ENCODE data around the gene FLVCR2. TPM values are rescaled to one million over a fixed set of nuclear protein-coding genes. Genes with fewer than 3 reads are reported as not detected.

Gene FLVCR2
- total and polyA plus RNA-seq, 2 of the 13 experiments (the other 11 are each of a cell fraction or from before 2014, with no cell fraction given) = 9.9 to 10.5 TPM

DNA sequence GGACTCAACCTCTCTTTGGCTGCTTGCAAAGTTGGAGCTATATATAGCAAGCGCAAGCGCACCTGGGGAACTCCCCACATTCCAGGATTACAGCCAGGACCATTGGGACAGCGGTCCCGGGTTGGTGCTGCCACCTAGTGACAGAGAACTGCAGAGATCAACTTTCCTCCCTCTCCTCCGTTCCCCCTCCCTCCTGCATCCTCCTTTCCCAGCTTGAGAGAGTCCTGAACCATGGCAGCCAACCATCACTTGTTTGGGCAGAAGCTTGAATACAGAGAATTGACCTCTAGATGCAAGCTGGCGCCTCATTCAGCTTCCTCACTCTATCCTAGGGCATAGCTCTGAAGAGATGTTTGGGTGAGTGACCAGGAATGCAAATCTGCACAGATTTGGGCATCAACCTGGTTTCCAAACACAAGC lies 17.4 kb upstream of the FLVCR2 start (continued):
- TF ChIP-seq, protein P1, sequence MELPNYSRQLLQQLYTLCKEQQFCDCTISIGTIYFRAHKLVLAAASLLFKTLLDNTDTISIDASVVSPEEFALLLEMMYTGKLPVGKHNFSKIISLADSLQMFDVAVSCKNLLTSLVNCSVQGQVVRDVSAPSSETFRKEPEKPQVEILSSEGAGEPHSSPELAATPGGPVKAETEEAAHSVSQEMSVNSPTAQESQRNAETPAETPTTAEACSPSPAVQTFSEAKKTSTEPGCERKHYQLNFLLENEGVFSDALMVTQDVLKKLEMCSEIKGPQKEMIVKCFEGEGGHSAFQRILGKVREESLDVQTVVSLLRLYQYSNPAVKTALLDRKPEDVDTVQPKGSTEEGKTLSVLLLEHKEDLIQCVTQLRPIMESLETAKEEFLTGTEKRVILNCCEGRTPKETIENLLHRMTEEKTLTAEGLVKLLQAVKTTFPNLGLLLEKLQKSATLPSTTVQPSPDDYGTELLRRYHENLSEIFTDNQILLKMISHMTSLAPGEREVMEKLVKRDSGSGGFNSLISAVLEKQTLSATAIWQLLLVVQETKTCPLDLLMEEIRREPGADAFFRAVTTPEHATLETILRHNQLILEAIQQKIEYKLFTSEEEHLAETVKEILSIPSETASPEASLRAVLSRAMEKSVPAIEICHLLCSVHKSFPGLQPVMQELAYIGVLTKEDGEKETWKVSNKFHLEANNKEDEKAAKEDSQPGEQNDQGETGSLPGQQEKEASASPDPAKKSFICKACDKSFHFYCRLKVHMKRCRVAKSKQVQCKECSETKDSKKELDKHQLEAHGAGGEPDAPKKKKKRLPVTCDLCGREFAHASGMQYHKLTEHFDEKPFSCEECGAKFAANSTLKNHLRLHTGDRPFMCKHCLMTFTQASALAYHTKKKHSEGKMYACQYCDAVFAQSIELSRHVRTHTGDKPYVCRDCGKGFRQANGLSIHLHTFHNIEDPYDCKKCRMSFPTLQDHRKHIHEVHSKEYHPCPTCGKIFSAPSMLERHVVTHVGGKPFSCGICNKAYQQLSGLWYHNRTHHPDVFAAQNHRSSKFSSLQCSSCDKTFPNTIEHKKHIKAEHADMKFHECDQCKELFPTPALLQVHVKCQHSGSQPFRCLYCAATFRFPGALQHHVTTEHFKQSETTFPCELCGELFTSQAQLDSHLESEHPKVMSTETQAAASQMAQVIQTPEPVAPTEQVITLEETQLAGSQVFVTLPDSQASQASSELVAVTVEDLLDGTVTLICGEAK (IDR thresholded peaks at IDR 0.05) = no peak
- TF ChIP-seq, protein P1 (CRISPR knock-in tag; IDR thresholded peaks at IDR 0.05) = no peak
- TF ChIP-seq ONECUT2 (CRISPR knock-in tag; IDR thresholded peaks at IDR 0.05) (no peak), RBFOX2 (IDR thresholded peaks at IDR 0.05; ENCODE audit: low read depth, low read length) (no peak), MAFK (conservative IDR thresholded peaks at IDR 0.05 in 1 of 2, IDR thresholded peaks at IDR 0.05 in 1 of 2; ENCODE audit: low read length in 2 of 2) (no peak), EHMT2 (IDR thresholded peaks at IDR 0.05; ENCODE audit: borderline replicate concordance, low read depth, low read length) (no peak), ZBTB38 (CRISPR knock-in tag; IDR thresholded peaks at IDR 0.05) (no peak), ARHGAP35 (CRISPR knock-in tag; IDR thresholded peaks at IDR 0.05; ENCODE audit: borderline replicate concordance) (no peak), ZBTB21 (CRISPR knock-in tag; IDR thresholded peaks at IDR 0.05) (no peak), RFXANK (CRISPR knock-in tag; IDR thresholded peaks at IDR 0.05) (no peak), ZNF740 (CRISPR knock-in tag; IDR thresholded peaks at IDR 0.05) (no peak), KDM5B (CRISPR knock-in tag; IDR thresholded peaks at IDR 0.05; ENCODE audit: borderline replicate concordance) (0 out of 2 replicates have a peak, but pooled peaks have one; percentile 32), ZNF317 (CRISPR knock-in tag; IDR thresholded peaks at IDR 0.05) (no peak), NONO (IDR thresholded peaks at IDR 0.05) (no peak), NONO (CRISPR knock-in tag; conservative IDR thresholded peaks at IDR 0.05) (no peak), IRF2 (CRISPR knock-in tag; IDR thresholded peaks at IDR 0.05) (0 out of 2 replicates have a peak, but pooled peaks have one; percentile 42), YEATS4 (CRISPR knock-in tag; IDR thresholded peaks at IDR 0.05; ENCODE audit: borderline replicate concordance) (no peak), RNF2 (conservative IDR thresholded peaks at IDR 0.05; ENCODE audit: low read depth) (no peak), HNRNPUL1 (IDR thresholded peaks at IDR 0.05; ENCODE audit: low read depth, low read length) (no peak)
- TF ChIP-seq, protein P2, sequence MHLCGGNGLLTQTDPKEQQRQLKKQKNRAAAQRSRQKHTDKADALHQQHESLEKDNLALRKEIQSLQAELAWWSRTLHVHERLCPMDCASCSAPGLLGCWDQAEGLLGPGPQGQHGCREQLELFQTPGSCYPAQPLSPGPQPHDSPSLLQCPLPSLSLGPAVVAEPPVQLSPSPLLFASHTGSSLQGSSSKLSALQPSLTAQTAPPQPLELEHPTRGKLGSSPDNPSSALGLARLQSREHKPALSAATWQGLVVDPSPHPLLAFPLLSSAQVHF (CRISPR knock-in tag; IDR thresholded peaks at IDR 0.05) = no peak

Measured in HepG2 (cell line).